GM19397 (cell line): ENCODE data around the gene FAM13A.

Experiments
- ATAC-seq: cut with Tn5 transposase; IDR thresholded peaks from one replicate; pipeline ENCODE4 v1.9.1; 2021; ENCODE audit warnings: mild to moderate bottlenecking, moderate library complexity; ENCODE audit not compliant: unreplicated experiment

FAM13A gene

DNA sequence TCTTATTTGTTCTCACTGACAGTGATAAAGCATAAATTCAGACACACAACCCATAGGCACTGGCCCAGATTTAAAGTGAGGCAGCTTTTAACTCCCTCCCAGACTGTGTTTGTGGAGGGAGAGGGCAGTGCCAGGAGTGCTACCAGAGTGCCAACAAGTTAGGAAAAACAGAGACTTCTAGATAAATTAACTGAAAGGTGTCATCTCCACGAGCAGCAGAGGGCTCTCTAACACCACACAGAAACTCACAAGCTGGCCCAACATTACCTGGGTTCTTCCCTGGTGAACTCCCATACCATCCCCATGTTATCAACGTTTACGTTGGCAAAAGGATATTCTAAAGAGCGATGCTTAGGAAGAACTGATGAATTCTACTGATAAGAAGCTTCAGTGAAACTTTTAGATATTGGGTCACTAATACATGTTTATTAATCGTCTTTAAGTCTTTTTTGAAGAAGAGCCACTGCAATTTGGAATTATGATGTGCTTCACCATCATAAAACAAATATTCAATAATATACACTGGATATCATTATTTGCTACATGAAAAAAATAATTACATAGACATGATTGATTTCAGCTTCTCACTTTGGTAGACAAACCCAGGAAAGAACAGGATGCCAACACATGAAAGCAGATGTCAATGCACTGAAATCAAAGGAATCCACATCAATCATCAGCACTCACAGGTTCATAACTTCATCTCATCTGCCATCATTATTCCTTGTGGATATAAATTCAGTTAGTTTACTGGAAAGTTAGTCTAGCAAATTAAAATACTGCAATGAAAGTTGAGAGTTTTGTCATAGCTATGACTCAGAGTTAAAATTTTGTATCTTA is 238.1 kb downstream of the FAM13A start:
- ATAC-seq: no peak

DNA sequence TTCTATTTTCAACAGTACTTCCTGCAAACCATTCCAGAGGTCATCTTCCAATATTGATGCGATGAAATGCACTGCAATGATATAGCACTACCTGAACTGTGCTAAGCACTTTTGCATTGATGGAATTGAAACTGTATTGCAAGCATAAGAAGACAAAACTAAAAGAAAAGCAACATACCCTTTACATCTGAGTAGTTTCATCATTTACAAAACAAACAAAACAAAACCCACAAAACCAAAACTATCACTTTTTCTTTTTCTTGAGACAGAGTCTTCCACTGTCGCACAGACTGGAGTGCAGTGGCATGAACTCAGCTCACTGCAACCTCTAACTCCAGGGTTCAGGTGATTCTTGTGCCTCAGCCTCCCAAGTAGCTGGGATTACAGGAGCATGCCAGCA is 239.2 kb downstream of the FAM13A start:
- ATAC-seq: no peak

DNA sequence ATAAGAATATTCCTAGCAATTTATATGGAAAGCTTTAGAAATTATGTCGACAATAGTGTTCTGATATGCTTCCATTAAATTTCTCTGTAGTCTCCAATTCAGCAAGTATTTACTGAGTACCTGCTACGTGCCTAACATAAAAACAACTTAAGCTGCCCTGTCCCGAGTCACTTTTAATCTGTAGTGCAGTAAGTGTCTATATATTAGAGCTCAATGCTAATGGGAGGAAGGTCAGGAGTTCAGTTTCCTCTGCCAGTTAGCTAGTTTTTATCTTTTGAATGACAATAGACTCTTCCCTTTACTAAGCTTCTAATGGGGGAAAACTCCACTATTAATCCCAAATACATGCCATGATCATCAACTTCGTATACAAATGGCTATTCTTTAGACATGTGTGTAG is 240.6 kb downstream of the FAM13A start:
- no peak for ATAC-seq

DNA sequence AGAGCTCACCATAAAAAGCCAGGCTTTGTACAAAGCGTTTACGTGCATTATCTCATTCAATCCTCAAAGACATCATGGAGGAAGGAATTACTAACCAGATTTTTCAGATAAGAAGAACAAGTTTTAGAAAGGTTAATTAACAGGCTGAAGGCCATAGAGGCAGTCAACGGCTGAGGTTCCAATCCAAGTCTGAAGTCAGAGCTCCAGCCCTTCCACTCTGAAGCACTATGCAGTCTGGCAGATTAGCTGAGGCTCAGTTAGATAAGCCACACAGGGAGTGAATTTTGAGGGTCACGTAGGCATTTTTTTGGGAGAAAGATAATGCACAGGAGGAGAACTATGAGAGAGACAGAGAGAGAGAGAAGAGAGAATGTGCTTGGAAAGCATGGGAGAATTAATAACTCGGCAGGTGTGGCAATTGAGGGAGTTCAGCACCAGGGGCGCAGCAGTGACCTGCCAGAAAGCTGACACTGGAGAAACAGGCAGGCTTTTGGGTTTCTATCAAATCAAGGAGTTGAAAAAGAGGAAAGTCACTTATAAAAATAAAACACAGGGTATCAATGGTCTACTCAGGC is 242.9 kb downstream of the FAM13A start:
- no peak for ATAC-seq

DNA sequence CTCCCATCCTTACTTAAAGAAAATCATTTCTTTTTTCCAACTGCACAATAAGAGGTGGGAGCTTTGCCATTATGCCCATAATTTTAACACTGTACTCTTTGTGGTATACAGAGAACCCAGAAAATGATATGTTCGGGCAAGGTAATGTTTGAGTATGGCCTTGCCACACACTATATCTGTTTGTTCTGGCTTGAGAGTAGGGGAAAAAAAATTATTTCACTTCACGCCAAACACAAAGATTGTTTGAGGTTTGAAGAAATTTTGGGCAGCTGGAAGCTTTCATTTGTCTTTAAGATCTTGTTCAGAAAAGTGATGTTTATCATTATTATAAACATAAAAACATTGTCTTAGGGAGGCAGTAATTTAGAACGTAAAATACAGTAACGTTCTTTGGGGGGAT is 244.0 kb downstream of the FAM13A start:
- no peak for ATAC-seq

DNA sequence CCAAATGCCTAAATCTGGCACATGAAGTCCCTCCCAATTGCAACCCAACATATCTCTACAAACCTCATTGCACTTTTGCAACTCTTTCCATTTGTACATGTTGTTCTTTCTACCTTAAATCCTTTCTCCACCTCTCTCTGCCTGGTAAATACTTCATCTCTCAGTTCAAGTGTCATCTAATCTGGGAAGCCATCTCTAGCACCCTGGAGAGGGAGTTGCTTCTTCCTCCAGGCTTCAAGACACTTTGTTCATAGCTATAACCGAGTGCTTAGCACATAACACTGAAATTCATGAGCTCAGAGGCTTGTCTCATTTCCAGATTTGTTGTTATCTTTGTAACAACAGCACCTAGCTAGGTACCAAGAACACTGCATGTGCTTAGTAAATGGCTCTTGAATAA is 244.6 kb downstream of the FAM13A start:
- ATAC-seq: no peak

DNA sequence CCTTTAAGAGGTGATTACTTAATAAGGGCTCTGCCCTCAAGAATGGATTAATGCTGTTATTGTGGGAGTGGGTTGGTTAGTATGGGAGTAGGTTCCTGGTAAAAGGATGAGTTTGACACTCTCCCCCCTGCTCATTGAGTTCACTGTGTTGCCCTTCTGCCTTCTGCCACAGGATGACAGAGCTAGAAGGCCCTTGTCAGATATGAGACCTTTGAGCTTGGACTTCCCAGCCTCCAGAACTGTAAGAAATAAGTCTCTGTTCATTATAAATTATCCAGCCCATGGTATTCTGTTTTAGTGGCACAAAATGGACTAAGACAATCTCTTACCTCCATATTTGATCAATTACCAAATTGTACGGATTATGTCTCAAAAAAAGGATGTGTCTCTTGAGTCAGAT is 245.1 kb downstream of the FAM13A start:
- ATAC-seq: no peak

DNA sequence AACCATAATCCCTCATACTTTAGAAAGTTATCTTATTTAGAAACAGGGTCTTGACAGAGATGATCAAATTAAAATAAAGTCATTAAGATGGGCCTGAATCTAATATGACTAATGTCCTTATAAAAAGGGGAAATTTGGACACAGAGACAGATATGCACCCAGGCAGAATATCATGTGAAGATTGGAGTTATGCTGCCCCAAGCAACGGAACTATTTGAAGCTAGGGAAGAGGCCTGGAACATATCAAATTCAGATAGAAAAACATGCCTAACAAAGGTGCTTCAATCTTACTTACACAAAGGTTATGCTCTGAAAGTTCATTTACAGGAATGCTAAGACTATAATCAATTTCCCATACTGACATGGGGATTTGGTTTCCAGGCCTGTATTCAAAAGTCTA is 246.7 kb downstream of the FAM13A start:
- no peak for ATAC-seq

DNA sequence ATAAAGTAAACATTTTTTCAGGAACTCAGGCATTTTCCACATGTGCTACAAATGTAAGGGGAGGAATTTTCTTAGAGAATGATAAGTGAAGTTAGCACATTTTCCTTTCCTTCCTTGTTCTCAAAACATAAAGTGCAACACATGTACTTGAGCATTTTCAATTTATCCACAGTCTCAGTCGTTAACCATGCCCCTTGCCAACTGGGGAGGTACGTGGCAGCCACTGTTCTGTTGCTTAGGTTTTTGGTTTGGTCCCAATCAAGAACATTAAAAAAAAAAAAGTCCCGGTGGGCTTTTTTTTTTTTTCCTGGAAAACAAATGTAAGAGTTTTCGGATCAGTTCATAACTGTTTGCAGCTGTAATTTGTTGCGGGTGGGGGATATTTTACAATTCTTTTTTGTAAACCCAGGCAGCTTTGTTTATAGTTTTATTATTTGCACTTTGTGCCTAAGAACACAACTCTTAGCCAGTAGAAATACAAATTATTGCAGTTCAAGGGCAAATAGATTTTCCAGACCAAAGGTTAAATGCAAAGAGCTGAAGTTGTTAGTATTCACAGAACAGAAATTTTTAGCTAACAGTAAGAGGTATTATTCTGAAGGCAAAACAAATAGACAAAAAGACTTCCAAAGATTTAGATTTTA is 247.3 kb downstream of the FAM13A start:
- no peak for ATAC-seq

DNA sequence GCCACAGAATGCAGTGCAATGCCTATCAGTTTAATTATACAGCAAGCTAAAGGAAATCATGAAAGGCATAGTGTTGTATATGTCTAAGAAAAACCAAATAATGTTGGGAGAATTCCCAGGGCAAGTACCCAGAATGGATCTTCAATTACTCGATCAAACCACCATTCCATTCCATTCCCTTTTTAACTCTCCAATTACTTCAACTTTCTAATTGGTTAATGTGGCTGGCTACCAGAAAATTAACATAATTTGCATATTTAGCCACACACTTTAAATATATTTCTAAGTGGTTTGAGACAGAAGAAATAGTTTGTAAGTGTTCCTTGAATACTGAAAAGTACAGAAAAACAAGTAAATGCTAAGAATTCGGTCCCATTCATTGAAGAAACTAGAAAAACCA is 247.9 kb downstream of the FAM13A start:
- no peak for ATAC-seq

DNA sequence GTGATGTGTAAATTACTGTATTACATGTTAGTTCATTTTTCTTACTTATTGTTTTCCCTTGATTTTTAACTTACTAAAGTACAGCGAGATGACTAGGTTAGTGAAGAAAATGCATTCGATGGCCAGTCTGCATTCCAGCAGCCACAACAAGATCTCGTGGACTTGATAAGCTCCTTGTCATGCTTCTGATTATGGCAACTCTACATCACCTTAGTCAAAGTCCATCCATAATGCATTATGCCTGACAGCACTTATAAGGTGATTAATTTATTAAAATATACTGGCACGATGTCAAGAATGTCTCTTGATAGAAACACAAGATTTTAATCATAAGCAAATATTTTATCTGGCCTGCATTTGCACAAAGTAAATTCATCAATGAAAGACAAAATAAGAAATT is 249.5 kb downstream of the FAM13A start:
- no peak for ATAC-seq

DNA sequence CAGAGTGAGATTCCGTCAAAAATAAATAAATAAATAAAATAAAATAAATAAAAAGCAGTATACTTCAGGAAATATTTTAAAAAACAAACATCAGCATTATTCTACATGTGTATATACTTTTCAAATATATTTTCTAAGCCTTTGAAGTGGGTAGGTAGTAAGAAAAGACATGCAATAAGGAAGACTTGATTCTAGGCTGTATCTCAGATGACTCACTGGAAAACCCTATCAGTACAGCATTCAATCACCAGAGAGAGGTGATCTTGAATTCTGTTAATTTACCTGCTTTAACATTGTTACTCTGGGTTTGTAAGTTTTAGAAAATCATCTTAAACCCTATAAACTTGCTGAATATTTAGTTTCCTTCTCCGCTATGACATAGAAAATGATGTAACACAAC is 252.8 kb downstream of the FAM13A start:
- no peak for ATAC-seq

DNA sequence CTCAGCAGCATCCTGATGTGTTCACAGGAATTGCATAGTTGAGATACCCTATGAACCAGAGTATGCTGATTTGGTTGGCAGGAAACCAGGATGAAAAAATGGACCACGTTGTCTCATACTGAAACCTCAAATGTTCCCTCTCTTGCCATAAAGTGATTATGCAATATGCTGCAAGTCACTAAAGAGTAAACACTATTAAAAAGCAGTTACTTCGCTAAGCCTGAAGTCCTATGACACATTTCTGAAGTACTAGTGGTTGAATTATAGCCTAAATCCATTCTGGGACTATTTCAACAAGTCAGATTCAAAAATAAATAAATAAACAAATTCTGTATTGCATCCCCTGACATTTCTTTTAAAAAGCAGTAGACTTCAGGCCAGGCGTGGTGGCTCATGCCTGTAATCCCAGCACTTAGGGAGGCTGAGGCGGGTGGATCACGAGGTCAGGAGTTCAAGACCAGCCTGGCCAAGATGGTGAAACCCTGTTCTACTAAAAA is 253.3 kb downstream of the FAM13A start:
- ATAC-seq: peak; percentile 72

DNA sequence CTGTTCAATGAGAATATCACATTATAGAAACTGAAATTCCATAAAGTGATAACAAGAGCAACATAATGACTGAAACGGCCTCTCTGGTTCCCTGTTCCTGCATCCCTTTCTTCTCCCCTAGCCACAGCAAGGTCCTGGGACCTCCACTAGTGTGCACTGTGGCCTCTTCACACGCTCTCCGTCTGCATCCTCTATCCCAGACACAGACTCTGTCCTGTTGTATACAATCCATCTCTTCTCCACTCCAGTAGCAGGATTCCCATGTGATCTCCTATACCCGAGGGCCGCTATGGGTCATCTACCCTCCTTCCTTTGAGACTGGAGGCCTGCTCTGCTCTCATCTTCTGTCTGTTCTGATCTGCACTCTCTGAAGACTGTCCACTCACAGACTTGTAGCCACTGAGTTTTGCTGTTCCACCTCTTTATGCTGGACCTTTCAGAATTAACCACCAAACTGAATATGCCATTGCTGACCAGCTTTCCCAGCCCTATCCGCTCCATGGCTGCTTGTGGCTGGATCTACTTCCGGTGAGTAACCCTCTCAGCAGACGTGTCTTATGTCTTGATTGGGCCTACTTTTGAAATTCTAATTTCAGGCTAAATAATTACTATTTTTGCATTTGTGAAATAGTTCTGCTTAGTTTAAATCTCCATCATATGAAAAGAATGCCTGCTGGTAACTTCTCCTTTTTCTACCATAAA is 254.2 kb downstream of the FAM13A start:
- ATAC-seq: no peak

DNA sequence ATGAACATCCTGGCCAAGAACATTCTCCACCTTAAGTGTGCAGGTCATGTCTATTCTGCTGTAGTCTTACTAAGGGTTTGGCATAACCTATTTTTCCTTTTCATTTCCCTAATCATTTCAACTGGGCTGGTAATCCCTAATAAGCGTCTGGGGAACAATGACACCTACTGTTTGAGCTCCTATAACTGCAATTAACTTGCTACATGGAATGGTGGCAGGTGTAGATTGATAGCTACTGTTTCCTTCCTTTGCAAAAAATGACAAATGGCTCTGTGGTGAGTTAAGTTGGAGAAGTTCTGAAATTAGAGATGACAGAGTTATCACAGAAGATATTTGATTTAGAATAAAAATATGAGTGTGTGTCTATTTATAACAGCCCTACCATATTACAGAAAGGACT is 254.8 kb downstream of the FAM13A start:
- no peak for ATAC-seq

DNA sequence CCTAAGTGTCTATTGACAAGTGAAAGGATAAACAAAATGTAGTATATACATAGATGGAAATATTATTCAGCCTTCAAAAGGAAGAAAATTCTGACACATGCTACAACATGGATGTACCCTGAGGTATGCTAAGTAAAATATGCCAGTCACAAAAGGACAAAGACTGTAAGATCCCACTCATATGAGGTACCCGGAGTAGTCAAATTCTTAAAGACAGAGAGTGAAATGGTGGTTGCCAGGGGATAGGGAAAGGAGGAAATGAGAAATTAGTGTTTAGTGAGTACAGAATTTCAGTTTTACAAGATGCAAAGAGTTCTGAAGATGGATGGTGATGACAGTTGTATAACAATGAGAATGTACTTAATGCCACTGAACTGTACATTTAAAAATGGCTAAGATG is 257.1 kb downstream of the FAM13A start:
- ATAC-seq: no peak

DNA sequence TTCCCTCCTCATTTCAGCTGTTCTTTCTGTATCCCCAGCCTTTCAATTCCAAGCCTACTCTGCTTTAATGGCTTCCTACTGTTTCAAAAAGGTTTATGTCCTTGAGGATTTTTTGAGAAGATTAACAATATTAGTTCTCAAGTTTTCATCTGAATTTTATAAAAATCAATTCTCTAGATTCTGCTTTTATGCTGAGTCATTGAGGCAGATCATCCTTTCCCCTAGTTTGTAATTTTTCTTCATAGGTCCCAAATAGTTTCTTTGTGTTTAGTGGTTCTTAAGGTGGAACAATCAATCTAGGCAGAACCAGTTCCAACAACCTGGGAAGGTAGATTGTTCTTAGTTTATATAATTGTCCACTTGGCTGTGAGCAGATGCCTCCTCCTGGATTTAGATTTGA is 259.3 kb downstream of the FAM13A start:
- no peak for ATAC-seq

DNA sequence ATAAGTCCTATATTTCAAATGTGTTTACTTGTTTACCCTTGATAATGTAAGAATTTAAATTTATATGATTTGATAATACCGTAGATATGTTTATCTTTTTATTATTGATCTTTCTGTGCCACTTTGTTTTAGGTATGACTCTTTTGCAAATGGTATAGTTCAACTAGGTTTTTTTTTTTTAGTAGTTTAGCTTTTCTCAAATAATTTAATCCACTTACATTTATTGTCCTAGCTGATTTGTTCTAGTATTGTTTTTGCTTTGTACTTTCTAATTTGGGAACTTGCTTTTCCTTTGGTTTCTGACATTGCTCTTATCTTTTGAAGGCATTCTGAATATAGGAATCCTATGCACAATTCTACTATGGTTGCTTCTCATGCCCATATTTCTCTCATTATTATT is 260.4 kb downstream of the FAM13A start:
- ATAC-seq: no peak

DNA sequence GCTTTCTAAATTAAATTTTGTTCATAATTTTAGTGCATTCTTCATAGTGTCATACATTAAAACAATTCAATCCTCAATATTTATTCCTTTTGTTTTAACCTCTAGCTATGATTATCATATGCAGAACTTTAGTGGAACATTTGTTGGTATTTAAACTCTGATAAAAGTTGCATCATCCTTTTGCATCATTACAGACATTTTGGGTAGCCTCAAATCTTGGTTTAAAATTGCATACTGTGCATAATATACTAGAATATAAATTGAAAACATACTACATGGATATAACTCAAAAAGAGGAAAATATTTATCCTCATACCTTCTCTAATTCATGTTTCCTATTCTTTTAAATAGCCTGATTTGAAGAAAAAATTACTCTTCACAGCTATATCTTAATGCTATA is 262.0 kb downstream of the FAM13A start:
- no peak for ATAC-seq

DNA sequence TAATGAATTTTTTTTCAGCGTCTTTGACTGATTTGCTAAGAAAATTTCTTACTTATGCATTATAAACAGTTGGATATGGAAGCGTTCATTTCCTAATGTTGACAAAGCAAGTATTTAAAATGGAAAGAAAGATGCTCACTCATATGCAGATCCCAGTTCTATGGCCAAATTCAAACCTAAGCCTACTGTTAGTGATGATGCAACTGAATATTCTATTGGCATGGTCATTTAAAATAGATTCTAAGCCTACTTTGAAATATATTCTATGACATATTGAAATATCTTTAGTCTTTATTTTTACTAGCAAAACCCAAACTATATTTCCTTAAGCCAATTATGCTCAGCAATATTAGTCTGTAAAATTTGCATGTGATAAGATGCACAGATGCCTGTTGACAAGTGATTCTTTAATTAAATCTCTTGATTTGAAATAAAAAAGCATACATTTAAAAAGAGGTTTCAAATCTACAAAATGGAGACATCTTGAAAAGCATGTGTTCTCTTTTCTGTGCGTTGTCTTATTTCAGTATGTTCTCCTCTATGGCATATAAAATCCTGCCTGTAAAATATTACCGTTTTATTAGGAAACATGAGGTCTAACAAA is 262.8 kb downstream of the FAM13A start:
- ATAC-seq: no peak

DNA sequence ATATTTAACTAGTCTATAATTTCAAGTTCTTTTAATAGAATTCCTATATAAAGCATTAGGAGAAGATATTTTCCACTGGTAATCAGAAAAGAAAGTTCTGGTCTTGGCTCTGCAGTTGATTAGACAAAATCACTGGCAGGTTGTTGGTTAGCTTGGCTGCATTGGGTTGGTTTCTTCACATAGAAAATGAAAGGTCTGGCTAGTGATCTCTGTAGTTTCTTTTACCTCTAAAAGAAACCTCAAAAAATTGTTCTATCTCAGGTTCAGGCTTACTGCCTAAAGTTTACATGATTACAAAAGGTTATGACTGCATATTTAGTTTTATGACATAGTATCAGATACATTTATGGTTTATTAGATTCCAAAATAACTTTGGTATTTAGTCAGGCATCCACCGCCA is 263.5 kb downstream of the FAM13A start:
- ATAC-seq: no peak
